Parietal lobe (tissue), 2 donors: ENCODE results near the gene TMEM234. TPM values are rescaled to one million over a fixed set of nuclear protein-coding genes. Genes with fewer than 3 reads are reported as not detected.

Source experiments
- small RNA-seq: library from RNA; depleted of rRNA; stranded (forward); fragments of <200 nt; gene quantifications from one replicate; pipeline ENCODE3, GENCODE V24; 2014; ENCODE audit warnings: low replicate concordance
- total RNA-seq: library from RNA; depleted of rRNA; stranded (reverse); fragments of >200 nt; gene quantifications from one replicate; pipeline ENCODE4 v1.2.3, GENCODE V29; 2014

TMEM234 gene
- total RNA-seq: 29.4 TPM

DNA sequence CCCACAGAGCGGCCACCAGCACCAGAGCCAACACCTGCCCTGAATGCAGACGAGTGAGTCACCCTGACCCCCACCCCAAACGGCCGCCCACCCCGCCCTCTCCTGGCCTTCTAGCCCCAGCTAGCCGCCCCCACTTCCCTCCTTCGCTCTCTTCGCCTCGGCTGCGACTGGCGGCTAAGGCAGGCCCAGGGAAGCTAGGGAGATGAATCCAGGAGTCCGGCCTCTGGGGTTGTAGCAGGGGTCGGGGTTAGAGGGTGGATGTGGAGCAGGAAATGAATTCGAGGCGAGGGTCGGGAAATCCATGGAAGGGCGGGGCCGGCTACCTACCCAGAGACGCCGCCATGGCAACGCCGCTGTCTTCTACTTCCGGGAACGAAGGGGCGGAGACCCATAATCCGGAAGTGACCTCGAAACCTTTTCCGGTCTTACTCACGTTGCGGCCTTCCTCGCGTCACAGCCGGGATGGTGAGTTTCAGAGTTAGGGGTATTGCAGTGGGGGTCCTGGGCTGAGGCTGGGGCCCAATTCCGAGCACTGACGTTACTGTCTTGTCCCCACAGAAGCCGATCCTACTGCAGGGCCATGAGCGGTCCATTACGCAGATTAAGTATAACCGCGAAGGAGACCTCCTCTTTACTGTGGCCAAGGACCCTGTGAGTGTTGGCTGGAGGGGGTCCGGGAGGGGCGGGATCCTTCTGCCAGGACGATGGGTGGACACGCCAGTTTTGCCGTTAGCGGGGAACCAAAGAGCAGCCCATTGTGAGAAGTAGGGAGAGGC is at the start of gene TMEM234, which contains the start of gene EIF3I:
TMEM234 (minus strand) TSS at position 374 of the 776 bp plus-strand sequence; CDS start at position 343, 31 bp downstream.
EIF3I (plus strand) TSS at position 428 of the 776 bp plus-strand sequence; CDS start at position 463, 35 bp downstream.

DNA sequence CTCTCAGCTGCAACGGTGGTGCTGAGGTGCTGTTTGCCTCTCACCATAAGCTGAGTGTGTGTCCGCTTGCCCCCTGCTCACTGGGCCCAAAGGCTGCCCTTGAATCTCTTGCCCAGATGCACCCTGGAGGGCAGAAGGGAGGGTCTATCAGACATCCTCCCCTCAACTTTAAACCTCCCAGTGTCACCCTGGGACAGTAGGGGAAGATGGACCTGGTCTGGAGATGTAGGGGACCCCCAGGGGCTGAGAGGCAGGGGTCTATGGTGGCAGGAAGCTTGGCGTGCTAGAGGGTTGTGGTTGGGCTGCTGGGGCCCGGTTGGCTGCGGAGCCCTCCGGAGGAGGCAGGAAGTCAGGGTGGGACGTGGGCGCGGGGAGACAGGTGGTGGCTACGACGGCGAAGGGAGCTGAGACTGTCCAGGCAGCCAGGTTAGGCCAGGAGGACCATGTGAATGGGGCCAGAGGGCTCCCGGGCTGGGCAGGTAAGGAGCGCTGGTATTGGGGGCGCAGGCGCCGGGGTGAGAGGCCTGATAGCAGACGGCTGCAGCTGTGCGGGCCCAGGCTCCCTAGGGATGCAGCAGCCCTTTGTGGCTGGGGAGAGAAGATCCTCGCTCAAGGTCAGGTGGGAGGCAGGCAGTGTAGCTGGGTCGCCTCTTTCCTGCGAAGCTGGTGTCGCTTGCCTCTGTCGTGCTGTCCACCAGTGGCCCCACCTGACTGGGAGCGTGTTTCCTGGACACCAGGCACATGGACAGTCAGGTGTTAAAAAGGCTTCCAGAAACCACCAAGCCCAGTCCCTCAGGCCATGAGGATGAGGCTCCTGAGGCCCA is 29.0 kb upstream of the TMEM234 start, which contains the start of gene LCK:
LCK (plus strand) TSS at position 373 of the 824 bp plus-strand sequence. CDS start 23,065 bp downstream, outside the sequence.

DNA sequence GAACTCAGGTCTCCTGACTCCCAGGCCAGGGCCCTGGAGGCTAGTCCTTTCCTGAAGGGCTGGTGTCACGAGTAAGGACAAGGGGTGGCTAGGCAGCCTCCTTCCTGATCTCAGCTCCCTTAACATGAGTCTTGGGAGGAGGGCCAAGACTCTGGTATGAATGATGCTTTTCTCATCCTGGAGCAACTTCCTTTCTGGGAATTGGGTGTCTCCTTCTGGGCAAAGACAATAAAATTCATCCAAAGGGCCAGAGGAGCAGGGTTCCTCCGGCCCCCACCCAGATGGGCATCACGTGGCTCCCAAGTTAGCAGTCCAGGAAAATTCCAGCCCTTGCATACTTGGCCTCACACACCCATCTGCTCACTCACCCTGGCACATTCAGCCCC is 24.7 kb upstream of the TMEM234 start, which contains the start of gene FAM167B:
FAM167B (plus strand) TSS at position 335 of the 386 bp plus-strand sequence. CDS start 200 bp downstream, outside the sequence.

DNA sequence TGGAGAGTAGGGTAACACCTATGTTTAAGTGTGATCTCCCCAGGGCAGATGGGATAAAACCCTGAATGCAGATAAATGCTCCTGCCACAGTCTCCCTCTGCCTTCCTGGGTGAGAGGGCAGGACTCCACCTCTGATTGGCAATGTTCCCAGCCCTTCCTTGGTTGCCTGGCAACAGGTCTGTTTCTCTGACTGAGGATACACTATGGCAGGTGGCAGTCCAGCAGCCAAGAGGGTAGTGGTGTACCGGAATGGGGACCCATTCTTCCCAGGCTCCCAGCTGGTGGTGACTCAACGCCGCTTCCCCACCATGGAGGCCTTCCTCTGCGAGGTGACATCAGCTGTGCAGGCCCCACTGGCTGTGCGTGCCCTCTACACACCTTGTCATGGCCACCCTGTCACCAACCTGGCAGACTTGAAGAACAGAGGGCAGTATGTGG is 13.2 kb downstream of the TMEM234 start, which contains the start of gene DCDC2B:
DCDC2B (plus strand) TSS at position 199 of the 438 bp plus-strand sequence; CDS start at position 204, 5 bp downstream.

DNA sequence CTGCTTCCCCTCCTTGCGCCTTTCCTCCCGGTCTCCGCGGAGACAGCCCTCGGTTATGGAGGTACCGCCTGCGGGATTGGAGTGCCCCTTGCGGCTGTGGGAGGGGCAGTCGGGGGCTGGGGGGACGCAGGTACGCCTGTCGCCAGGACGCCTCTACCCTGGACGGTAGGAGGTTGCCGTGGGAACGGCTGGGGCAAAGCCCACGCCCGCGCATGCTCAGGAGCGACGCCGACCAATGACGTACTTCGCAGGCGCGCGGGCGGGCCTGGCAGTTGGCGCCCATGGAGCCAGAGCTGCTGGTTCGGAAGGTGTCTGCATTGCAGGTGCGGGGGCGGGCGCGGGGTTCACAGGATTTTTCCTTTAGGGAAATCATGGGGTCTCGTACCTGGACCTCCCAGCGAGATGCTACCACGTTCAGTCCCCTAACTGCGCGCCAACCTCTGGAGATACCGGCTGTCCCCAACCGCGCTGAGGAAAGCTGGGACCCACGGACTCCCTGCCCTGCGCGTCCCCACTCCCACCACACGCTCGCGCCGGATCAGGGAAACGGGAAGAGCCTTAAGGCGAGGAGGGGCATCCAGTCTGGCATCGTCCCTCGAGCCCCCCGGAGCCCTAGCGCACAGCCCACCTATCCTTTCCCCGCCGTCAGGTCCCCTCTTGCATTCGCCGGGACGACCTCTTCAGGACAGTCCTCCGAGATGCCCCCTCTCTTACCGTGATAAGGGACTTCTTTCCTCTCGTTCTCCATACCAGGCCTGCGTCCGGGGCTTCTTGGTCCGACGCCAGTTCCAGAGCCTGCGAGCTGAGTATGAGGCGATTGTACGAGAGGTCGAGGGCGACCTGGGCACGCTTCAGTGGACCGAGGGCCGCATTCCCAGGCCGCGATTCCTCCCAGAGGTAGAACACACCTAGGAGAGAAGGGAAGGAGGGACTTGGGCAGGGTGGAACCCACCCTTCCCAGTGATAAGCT is 16.5 kb downstream of the TMEM234 start, which contains the start of gene IQCC:
IQCC (plus strand) TSS at position 271 of the 970 bp plus-strand sequence; CDS start at position 282, 11 bp downstream.

DNA sequence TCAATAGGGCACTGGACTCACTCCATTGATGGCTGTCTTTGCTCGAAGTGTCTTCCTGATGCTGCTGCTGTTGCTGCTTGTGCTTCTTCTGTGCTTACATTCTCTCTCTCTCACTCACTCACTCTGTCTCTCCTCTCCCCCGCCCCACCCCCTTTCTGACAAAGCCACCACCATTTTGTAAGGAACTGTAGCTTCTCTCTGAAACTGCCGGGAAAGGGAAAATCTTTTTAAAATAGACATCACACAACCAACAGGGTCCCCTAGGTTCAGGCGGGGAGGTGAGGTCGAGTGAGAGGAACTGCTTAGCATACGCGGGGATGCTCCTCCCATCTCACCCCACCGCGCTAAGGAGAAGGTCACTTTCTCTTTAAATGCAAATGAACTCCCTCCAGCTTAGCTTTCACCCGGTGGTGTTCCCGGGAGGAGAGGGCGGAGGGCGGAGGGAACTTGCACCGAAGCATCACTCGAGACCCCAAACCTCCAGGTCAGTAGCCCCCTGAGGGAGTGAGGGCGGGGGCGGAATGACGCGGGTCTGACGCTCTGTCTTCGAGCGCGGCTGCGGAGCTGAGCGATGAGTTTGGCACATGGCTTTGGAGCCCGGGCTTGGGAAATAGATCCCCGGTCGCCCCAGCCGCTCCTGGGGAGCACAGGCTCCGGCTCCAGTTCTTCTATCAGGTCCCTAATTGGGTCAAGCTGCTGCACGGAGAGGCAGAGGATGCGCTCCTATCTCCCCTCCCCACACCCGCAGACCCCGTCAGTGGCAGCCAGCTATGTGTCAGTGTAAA is 21.7 kb downstream of the TMEM234 start, which contains the start of gene CCDC28B:
CCDC28B (plus strand) TSS at position 370 of the 785 bp plus-strand sequence. CDS start 1,341 bp downstream, outside the sequence.

DNA sequence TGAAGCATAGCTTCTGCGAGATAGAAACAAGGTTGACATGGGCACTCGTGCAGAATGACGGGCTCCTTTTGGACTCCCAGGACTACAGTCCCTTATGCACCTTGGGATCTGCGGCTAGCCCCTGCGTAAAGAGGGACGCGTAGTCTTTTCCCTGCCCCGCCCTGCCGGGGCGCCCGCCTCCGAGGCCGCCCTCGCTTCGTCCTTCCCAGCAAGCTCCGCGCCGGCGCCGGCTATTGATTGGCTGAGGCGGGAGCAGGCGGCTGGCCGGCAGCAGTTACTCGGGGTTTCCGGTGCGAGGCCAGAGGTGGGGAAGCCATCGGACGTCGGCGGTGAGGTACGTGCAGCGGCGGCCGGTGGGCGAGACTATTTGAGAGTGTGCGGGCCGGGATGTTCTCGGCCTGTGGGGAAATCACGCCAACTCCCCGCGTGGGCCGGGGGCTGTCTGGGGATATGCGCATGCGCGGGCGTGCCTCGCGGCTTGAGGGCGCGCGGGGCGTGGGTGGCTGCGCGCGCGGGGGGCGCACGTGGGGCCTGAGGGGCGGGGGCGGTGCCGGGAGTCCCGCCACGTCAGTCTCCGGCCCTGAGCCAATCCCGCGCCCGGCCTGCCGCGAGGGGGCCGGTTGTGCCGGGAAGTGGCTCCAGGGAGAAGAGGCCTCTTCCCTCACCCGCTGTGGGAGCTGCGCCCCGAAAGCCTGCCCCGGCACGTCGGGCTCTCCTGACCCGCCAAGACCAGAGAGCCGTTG is 42.5 kb downstream of the TMEM234 start, which contains the start of gene TXLNA:
TXLNA (plus strand) TSS at position 233 of the 743 bp plus-strand sequence. CDS start 671 bp downstream, outside the sequence.

Small RNA genes within 50 kb of the gene (small RNA-seq; reads per million reads assigned to genes)
- not detected for gene RF00017

Other genes starting within 250 kb of the TMEM234 start
- gene KHDRBS1, start 208.5 kb downstream of the TMEM234 start, total RNA-seq: 128 TPM
- 7.8 TPM for gene TMEM39B, start 149.4 kb downstream of the TMEM234 start, total RNA-seq
- gene KPNA6, start 114.3 kb downstream of the TMEM234 start, total RNA-seq: 30.0 TPM
- 23.5 TPM for gene TXLNA, start 42.7 kb downstream of the TMEM234 start, total RNA-seq
- gene CCDC28B, start 21.8 kb downstream of the TMEM234 start, total RNA-seq: 31.3 TPM
- gene IQCC, start 16.7 kb downstream of the TMEM234 start, total RNA-seq: 4.1 TPM
- gene DCDC2B, start 13.3 kb downstream of the TMEM234 start, total RNA-seq: not detected
- gene EIF3I, start 54 bp upstream of the TMEM234 start, total RNA-seq: 75.7 TPM
- gene FAM167B, start 24.9 kb upstream of the TMEM234 start, total RNA-seq: not detected
- gene LCK, start 28.9 kb upstream of the TMEM234 start, total RNA-seq: not detected
- gene HDAC1, start 69.7 kb upstream of the TMEM234 start, total RNA-seq: 41.6 TPM
- gene MARCKSL1, start 113.9 kb upstream of the TMEM234 start, total RNA-seq: 332 TPM
- 5.0 TPM for gene FAM229A, start 140.1 kb upstream of the TMEM234 start, total RNA-seq
- not detected for gene TSSK3, start 140.2 kb upstream of the TMEM234 start, total RNA-seq
- 94.8 TPM for gene BSDC1, start 172.1 kb upstream of the TMEM234 start, total RNA-seq
- gene ZBTB8B, start 242.7 kb upstream of the TMEM234 start, total RNA-seq: 20.7 TPM